ENCODE results near the gene CACNA1C.

Gene CACNA1C

DNA sequence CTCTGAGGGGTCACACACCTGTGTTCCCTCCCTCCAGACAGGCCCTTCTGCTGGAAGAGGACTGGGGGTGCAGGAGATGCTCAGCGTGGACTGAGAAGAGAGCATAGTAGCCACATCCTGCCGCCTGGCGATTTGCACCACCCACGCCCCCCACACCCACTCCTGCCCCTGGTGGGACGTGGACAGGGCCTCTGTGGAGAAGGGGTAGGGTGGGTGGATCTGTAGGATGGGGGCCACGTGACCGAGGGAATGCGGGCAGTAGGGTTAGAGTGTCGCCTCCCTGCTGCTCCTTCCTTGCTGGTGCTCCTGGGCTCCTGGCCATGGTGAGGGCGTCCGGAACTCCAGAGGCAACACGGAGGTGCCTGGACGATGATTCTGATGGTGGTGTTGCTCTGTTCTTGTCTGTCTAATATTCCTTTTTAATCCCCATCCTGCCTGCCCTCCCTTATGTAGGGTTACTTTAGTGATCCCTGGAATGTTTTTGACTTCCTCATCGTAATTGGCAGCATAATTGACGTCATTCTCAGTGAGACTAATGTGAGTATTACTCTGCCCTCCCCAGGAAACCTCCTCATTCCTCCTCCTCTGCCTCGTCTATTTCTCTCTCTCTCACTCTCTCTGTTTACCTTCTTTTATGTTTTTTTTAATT, 580.5 kb downstream of the CACNA1C start:
- DNase-seq (ENCODE audit: low read depth in 1 of 2, low spot score in 1 of 2) = no peak

DNA sequence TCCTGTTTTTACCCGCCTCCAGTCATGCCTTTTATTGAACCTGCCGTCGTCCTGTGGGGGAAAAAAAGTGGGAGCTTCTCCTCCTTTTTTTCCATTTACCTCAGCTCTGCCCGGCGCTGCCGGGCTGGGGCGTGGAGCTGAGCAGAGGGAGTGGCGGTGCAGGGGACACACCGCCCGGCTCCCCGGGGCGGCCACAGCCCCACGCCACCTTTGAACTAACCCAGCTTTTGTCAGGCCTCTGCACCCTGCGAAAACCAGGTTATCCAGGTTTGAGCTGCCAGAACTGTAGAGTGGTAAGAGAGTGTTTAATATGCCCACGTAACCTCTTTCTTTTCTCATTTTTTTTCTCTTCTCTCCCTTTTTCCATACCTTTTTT, 581.0 kb downstream of the CACNA1C start:
- DNase-seq (ENCODE audit: low read depth in 1 of 2, low spot score in 1 of 2) = no peak

DNA sequence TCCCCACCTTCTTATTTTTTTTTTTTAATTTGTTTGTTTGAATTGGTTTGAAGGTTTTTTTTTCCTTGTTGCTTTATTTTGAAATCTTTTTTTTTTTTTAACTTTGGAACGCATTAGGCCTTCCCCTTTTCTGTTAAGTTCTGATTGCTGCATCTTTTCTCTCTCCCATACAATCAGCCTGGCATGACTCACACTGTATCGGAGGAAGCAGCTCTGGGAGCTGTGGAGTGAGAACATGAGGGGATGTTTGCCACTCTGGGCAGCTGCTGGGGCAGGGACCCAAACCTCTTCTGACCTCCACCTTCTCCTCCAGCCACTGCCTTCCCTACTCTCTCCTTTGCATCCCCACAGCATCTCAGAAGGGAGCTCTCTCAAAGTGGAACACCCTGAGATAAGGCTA, 581.7 kb downstream of the CACNA1C start:
- DNase-seq (ENCODE audit: low read depth in 1 of 2, low spot score in 1 of 2) = no peak

DNA sequence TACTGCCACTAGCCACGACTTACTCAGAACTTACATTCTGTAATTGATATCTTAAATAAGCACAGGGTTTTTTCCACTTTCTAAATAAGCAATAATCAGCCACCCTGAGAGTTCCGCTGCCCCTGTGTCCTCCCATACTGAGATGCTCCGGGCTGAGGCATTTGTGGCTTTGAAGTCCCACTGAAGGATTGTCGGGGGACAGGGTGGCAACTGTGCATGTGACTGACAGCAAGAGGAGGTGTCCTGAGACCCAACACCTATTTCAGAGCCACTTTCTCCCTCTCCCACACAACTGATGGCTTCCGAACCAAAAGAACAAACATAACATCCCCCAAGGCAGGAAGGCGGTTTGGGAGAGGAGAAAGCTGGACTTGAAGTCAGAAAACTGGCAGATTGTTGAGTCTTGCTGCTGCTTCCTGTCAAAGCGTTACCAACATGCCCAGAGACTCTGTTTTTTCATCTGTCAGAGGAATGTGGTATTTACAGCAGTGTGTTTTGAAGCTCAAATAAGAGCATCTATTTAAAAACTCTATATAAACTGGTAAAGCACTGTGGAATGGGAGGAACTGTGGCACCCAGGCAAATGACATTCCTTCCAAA, 584.1 kb downstream of the CACNA1C start:
- no peak for DNase-seq (ENCODE audit: low read depth in 1 of 2, low spot score in 1 of 2)

DNA sequence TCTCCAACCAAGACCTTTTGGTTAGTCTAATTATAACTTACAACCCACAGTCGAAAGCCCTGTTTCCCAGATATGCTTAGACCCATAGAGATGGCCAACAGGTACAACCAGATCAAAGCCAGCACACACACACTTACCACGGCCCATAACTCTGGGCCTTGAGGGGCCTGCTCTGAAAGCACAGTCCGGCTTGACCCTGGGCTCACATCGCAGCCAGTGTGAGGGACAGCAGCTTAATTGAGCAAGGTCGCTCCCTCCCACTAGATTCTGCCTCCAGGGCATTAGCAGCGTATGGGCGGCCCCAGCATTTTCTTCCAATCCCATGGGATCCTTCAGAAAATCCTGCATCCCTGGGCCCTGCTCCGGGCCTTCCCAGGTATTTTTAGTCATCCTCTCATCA, 584.6 kb downstream of the CACNA1C start:
- DNase-seq (ENCODE audit: low read depth in 1 of 2, low spot score in 1 of 2) = no peak

DNA sequence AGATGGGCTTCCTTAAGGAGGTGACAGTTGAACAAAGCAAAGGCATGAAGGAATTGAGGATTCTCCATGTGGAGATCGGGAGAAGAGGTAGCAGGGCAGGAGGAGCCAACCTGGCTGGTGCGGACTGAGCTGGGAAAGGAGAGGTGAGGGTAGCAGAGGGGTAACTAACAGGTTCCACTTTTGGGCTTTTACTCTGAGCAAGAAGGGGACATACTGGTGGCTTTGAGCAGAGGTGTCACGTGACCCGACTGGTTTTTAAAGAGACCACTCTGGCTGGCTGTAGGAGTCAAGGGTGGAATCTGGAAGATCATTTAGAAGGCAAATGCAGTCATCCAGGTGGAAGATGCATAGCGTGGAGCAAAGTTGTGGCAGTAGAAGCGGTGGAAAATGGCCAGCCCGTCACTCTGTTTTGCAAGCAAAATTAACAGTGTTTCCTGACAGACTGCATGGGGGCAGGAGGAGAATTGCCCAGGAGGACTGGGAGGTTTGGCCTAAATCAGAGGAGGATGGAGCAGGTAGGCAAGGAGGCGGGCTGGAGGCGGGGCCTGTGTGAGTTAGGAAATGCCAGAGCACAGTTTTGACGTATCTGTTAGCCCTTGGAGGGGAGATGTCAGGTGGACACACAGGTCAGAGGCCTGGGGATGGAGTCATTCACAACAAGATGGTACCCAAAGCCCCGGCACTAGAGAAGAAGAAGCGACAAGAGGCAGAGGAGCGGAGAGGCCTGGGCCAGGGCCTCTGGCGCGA, 585.7 kb downstream of the CACNA1C start:
- DNase-seq (ENCODE audit: low read depth in 1 of 2, low spot score in 1 of 2) = no peak

DNA sequence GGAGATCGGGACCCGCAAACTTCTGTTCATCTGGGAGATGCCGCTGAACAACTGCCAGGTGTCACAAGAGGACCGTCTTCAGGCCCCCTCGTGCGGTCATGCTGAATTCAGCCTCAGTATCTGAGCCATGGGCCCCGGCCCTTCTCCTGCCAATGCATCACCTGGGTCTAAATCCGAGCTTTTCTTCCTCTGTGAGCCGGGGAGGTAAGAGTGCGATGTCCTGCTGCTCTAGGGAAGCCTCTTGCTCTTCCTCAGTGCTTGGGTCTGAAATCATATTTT, 586.2 kb downstream of the CACNA1C start:
- DNase-seq (ENCODE audit: low read depth in 1 of 2, low spot score in 1 of 2) = no peak

DNA sequence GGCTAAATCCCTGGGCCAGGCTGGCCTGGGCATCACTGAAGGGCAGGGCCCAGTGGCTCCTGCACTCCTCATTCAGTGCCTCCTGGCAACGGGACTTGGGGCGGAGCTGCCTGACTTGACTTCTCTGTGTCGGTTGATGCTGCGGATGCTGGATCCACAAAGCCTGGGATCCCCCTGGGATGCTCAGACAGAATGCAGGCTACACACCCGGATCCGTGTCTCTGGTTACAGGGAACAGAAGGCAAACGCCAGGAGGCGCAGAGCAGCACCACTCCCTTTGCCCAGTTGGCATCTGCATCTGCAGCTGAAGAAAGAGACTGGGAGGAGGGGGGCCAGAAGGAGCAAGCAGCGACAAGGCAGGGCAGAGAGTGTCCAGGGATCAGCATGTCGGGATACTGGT, 587.5 kb downstream of the CACNA1C start:
- no peak for DNase-seq (ENCODE audit: low read depth in 1 of 2, low spot score in 1 of 2)

DNA sequence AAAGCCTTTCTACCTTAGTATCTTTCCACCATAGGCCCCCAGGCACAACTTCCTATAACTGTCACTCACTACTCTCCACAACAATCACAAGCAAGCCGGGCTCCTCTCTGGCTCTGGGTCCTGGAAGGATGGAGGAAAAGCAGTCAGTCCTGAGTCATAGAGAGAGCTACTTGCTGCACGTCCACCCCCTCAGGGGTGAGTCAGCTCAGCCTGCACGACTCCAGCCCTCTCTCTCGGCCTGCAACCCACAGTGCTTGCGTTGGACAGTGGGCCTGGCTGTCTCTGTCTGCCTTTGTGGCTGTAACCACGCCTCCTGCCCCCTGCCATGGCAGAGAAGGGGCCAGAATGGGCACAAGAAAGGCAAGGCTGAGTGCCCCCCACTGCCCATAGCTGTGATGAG, 587.9 kb downstream of the CACNA1C start:
- no peak for DNase-seq (ENCODE audit: low read depth in 1 of 2, low spot score in 1 of 2)

DNA sequence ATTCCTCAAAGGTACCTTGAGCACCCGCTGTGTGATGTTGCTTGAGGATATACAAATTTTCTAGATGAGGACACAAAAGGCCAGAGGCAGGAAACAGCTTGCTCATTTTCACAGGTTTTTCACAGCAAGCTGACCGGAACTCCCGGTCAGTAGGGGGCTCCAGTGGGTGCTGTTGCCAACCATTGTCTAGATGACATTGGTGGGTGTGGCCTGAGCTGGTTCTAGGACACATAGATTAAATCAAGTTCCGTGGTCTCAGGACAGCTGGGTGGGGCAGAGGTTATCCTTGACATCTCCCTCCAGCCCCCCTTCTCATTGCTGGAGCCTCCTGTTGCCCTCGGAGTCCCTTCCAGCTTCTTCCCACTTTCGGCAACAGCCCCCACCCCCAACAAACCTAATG, 588.4 kb downstream of the CACNA1C start:
- no peak for DNase-seq (ENCODE audit: low read depth in 1 of 2, low spot score in 1 of 2)

DNA sequence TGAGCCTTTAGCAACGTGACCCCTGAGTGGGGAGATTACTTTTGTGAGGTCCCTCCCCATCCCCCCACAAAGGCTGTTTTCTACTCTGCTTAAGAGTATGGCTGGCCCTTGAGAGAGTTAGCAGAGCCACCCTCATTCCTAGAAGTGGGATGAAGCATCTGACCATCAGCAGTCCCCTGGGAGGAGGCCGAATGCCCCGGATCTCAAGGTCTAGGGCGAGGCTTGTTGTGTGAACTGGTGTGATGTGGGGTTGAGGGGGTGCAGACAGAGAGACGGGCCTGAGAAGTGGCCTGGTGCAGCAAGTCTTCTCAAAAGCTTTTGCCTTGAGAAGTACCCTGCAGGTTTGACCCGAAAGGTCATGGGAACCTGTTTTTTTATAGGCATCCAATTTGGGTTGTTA, 589.0 kb downstream of the CACNA1C start:
- no peak for DNase-seq (ENCODE audit: low read depth in 1 of 2, low spot score in 1 of 2)

DNA sequence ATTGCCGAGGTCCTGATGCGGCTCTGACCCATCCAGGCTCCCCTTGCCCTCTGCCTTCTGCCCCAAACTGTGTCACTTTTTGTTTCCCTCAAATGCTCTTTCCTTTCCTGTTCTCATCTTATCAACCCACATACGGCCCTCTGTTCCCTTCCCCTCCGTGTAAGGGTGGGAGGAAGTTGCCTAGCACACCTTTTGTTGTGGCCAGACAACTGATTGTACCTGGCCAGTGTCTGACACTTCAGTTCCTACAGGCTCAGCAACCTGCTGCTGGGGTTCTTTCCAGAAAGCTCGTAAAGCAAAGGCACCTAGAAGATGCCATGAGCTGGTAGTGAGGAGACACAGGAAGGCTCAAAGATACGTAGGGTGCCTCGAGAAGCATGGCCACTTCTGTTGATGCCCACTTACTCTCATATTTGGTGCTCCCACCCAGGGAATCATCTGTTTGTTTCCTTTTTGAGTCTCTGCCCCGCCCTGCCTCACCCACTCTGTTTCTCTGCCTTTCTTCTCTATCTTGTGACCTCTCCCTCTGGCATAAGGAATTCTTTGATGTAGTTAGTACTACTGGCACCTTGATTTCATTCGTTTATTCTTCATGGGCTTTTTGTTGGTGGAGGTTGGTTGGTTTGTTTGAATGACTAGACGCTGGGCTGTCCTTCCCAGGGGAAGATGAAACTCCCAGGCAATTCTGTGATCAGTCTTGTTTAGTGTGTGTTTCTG, 589.5 kb downstream of the CACNA1C start:
- no peak for DNase-seq (ENCODE audit: low read depth in 1 of 2, low spot score in 1 of 2)

DNA sequence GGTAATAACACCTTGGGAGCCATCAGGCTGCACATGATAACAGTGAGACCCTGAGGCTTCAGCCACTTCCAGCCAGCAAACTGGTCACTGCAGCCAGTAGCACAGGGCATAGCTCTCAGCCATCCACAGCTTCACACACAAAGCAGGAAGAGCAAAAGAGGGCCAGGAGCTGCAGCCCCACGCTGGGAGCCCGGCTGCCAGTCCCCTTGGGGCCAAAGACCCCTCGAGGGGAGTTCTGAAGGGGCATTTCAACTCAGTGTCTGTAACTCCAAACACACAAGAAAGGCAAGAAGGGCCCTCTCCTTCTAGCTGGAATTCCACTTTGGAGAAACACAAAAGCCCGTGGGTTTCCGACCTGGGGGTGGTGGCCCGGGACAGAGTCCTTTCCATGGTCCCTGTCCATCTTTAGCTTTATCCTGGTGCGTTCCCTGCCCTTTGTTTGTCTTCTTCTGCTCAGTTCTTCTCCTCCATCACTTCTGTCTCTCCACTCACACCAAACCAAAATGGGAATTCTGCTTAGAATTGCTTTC, 590.2 kb downstream of the CACNA1C start:
- DNase-seq (ENCODE audit: low read depth in 1 of 2, low spot score in 1 of 2) = no peak

DNA sequence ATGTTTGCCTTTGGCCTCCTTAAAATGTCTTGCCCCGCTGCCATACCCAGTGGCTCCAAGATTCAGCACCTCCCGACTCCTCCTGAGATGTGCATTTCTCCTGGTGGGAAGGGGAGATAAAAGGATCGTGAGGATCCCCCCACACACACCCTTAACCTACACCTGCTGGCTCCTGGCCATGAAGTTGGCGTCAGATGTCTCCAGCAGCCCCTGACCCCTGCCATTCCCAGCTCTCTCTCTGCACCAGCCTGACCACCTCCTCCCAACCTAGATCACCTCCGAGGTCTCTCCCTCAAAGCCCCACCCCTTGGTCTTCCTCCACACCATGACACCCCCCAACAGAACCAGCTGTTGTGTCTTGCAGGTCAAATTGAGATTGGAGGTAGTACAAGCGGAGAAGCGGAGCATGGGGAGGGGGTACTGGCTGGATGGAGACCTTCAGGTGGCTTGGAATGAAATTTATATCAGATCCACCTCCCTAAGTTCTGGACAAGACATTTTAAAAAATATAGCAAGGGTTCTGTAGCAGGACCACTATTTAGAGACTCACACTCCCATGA, 590.9 kb downstream of the CACNA1C start:
- DNase-seq (ENCODE audit: low read depth in 1 of 2, low spot score in 1 of 2) = no peak

DNA sequence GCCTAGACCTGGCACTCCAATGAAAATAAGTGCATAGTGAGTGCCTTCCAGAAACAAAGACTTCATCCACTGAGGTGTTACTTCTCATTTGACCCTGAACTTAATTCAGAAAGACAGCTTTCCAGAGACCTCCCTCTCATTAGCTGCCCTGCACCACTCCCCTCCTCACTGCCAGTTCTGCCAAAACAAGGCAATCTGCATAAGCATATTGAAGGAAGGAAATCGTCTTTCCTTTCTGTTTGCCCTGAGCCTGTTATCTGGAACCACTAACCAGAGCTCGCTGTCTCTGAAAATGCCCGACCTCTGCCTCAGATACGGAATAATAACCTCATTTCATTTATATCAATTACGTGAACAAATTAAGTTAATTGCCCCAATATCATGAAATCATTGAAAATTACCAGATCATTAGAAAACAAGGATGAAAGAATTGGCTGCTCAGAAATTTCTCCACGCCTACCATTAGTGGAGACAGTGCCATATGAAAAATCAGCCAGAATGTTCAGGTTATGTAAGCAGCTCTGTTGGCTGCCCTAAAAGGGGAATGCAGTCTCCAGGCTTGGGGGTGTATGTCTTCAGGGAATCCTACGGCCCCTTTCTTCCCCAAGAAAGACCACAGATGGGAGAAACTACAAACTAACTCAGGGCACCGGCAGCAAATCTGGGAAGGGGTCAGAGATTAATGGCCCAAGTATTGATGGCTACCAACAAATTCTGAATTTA, 592.1 kb downstream of the CACNA1C start:
- DNase-seq (ENCODE audit: low read depth in 1 of 2, low spot score in 1 of 2) = no peak

DNA sequence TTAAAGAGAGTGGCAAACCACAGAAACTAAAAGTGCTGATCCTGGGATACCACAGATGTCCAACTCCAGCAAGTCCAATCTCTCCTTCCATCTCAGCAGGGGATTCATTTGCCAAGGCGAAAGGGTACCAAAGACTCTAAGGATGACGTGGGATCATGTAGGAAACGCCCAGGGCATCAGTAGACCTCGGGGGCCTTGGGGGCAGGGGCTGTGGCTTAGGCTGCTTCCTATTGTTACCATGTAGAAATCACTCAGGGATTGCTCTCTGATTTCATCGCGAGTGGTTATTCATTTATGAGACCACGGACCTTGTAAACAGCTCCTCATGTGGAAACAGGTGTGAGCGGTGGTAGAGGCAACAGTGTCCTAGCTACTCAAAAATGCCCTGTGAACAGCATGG, 592.7 kb downstream of the CACNA1C start:
- no peak for DNase-seq (ENCODE audit: low read depth in 1 of 2, low spot score in 1 of 2)

DNA sequence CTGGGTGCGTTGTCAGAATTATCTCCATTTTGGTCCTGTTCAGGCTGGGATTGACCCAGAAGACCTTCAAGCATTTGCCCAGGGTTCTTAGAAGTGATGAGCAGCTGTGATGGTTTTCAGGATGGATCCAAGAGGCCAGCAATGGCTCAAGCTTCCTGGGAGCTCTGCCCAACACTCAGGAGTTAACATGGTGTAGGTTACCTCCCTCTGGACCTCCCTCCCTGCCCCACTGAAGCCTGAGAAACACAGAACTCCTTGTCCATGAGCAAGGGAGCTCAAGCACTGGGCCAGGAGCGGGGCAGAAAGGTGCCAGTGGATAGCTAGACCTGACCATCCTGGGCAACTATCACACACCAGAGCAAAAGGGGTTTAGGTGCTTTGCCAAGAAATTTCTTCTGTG, 593.6 kb downstream of the CACNA1C start:
- DNase-seq (ENCODE audit: low read depth in 1 of 2, low spot score in 1 of 2) = no peak

DNA sequence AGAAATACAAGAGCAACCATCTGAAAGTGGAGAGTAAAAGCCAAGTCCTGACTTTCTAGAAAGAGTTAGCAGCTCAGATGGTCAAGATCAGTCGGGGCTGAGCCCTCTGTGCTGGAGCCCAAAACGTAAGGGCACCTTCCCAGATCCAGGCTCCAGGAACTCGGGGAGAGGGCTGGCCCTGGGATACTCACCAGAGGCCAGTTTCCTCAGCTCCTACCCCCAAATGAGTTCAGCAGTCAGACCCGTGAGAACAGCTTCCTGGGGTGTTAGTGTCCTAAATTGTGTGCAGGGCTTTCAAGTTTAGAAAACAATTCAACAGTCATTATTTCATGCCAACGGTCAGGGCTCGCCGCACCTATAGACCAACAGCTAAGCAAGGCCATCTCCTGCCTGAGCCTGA, 594.4 kb downstream of the CACNA1C start:
- DNase-seq (ENCODE audit: low read depth in 1 of 2, low spot score in 1 of 2) = no peak

DNA sequence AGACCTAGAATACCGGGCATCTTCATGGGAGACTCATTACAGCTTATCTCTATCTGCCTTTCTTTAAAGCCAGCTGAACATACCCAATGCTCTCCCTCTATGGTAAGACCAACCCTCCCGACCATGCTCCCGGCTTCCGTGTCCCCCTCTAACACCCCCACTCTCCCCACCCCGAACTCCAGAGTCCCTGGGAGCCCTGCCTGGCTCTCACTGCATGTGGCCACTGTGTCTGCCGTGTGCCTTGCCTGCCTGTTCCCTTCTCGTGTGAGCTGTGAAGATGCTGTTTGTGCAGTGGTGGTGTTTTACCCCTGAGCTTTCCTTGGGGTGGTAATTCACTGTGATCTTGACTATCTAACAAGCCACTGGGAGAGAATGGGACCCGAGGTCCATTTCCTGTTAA, 595.6 kb downstream of the CACNA1C start:
- no peak for DNase-seq (ENCODE audit: low read depth in 1 of 2, low spot score in 1 of 2)

DNA sequence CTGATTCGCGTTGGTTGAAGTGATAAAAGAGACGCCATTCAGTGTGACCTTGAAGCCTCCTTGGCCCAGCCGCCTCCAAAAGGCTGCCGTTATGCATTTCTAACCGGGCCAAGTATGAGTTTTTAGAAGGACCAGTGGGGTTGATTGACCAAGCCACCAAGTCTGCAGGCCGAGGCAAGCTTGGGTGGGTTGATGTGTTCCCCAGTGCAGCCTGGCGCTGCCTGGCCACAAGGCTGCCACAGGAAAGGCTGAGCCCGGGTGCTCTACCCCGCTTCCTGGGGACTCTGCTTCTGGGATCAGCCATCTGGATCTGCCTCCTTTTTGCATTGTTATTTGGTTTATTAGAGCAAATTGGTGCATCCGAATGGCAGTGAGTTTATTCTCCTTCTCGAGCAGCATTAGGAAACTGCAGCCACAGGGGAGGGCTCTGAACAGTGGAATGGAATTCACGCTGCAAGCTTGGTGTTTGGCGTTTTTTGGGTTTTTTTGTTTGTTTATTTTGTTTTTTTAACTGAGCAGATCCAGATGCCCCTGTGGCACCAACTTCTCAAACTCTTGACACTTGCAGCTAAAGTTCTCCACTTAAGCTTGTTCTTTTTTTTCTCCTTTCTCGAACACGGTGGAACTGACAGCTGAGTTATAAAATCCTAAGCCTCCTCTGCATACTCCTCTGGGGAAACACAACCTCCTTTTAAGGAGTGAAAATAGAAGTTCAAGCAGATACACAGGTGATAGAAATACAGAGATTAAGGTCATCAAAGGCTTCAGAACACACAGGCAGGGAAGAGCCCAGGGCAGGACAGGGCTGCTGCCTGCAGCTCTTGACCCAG, 596.6 kb downstream of the CACNA1C start:
- no peak for DNase-seq (ENCODE audit: low read depth in 1 of 2, low spot score in 1 of 2)

Measured in activated CD4-positive, alpha-beta T cell treated with anti-CD3 and anti-CD28 coated beads, Interleukin-2, amount 50 U/mL, for 24 hours (primary cell).